ENCODE data around the gene DNAL4.

Gene DNAL4

GRCh38 chr22:38754751-38755154, 39.2 kb downstream of the DNAL4 start:
- no peak overlapping the region for H3K9ac ChIP-seq (ENCODE audit: low read length)
- H3K9me3 ChIP-seq (ENCODE audit: control insufficient read depth, low read depth, low read length), result no peaks in the 10 kb centered on the region
- H3K27ac ChIP-seq (ENCODE audit: low read length), result no peak overlapping the region

GRCh38 chr22:38753948-38754750, 39.8 kb downstream of the DNAL4 start:
- no peak overlapping the region for H3K9ac ChIP-seq (ENCODE audit: low read length)
- H3K4me1 ChIP-seq (ENCODE audit: control insufficient read depth, low read depth, low read length), result peaks cover 5% of the 10 kb centered on the region
- peaks cover 10% of the 10 kb centered on the region for H3K27me3 ChIP-seq (ENCODE audit: control insufficient read depth, insufficient read depth, low read length)

More at GRCh38 chr22:38754751-38755154, 39.2 kb downstream of the DNAL4 start:
- H3K27me3 ChIP-seq (ENCODE audit: control insufficient read depth, insufficient read depth, low read length), result peaks cover 10% of the 10 kb centered on the region
- no peaks in the 10 kb centered on the region for H3K36me3 ChIP-seq (ENCODE audit: control insufficient read depth, low read depth, low read length)
- peaks cover 5% of the 10 kb centered on the region for H3K4me1 ChIP-seq (ENCODE audit: control insufficient read depth, low read depth, low read length)
- peak overlapping the region; percentile 46 for H3K4me3 ChIP-seq (ENCODE audit: low read length)

GRCh38 chr22:38751422-38752346, 42.3 kb downstream of the DNAL4 start:
- H3K27me3 ChIP-seq (ENCODE audit: control insufficient read depth, insufficient read depth, low read length), result peaks cover 3% of the 10 kb centered on the region
- H3K9me3 ChIP-seq (ENCODE audit: control insufficient read depth, low read depth, low read length), result no peaks in the 10 kb centered on the region
- peaks cover 6% of the 10 kb centered on the region for H3K36me3 ChIP-seq (ENCODE audit: control insufficient read depth, low read depth, low read length)
- peaks cover 5% of the 10 kb centered on the region for H3K4me1 ChIP-seq (ENCODE audit: control insufficient read depth, low read depth, low read length)
- no peak overlapping the region for H3K4me3 ChIP-seq (ENCODE audit: low read length)
- H3K27ac ChIP-seq (ENCODE audit: low read length), result no peak overlapping the region
- no peak overlapping the region for H3K9ac ChIP-seq (ENCODE audit: low read length)

More at GRCh38 chr22:38753948-38754750, 39.8 kb downstream of the DNAL4 start:
- Histone ChIP-seq H3K27ac (ENCODE audit: low read length) (no peak overlapping the region), H3K4me3 (ENCODE audit: low read length) (peak overlapping the region; percentile 46), H3K36me3 (ENCODE audit: control insufficient read depth, low read depth, low read length) (peaks cover 4% of the 10 kb centered on the region), H3K9me3 (ENCODE audit: control insufficient read depth, low read depth, low read length) (no peaks in the 10 kb centered on the region)

GRCh38 chr22:38751066-38751421, 42.9 kb downstream of the DNAL4 start:
- Histone ChIP-seq H3K4me1 (ENCODE audit: control insufficient read depth, low read depth, low read length) (peaks cover 5% of the 10 kb centered on the region), H3K27me3 (ENCODE audit: control insufficient read depth, insufficient read depth, low read length) (no peaks in the 10 kb centered on the region), H3K4me3 (ENCODE audit: low read length) (no peak overlapping the region), H3K9me3 (ENCODE audit: control insufficient read depth, low read depth, low read length) (no peaks in the 10 kb centered on the region), H3K9ac (ENCODE audit: low read length) (no peak overlapping the region), H3K27ac (ENCODE audit: low read length) (no peak overlapping the region), H3K36me3 (ENCODE audit: control insufficient read depth, low read depth, low read length) (peaks cover 6% of the 10 kb centered on the region)

GRCh38 chr22:38750638-38751037, 43.3 kb downstream of the DNAL4 start:
- Histone ChIP-seq H3K27ac (ENCODE audit: low read length) (no peak overlapping the region), H3K36me3 (ENCODE audit: control insufficient read depth, low read depth, low read length) (peaks cover 6% of the 10 kb centered on the region), H3K4me1 (ENCODE audit: control insufficient read depth, low read depth, low read length) (peaks cover 5% of the 10 kb centered on the region), H3K4me3 (ENCODE audit: low read length) (no peak overlapping the region), H3K9ac (ENCODE audit: low read length) (no peak overlapping the region), H3K27me3 (ENCODE audit: control insufficient read depth, insufficient read depth, low read length) (no peaks in the 10 kb centered on the region), H3K9me3 (ENCODE audit: control insufficient read depth, low read depth, low read length) (no peaks in the 10 kb centered on the region)

- H3K36me3 ChIP-seq (ENCODE audit: control insufficient read depth, low read depth, low read length), result peaks cover 6% of the 10 kb centered on the region
- no peaks in the 10 kb centered on the region for H3K27me3 ChIP-seq (ENCODE audit: control insufficient read depth, insufficient read depth, low read length)
- H3K9me3 ChIP-seq (ENCODE audit: control insufficient read depth, low read depth, low read length), result no peaks in the 10 kb centered on the region
- H3K9ac ChIP-seq (ENCODE audit: low read length), result no peak overlapping the region
- H3K4me3 ChIP-seq (ENCODE audit: low read length), result no peak overlapping the region
- no peak overlapping the region for H3K27ac ChIP-seq (ENCODE audit: low read length)
- peaks cover 5% of the 10 kb centered on the region for H3K4me1 ChIP-seq (ENCODE audit: control insufficient read depth, low read depth, low read length)
These were observed 43.8 kb downstream of the DNAL4 start for GRCh38 chr22:38750104-38750503.

- Histone ChIP-seq H3K27ac (ENCODE audit: low read length) (no peak overlapping the region), H3K27me3 (ENCODE audit: control insufficient read depth, insufficient read depth, low read length) (no peaks in the 10 kb centered on the region), H3K4me3 (ENCODE audit: low read length) (no peak overlapping the region), H3K4me1 (ENCODE audit: control insufficient read depth, low read depth, low read length) (no peaks in the 10 kb centered on the region), H3K9me3 (ENCODE audit: control insufficient read depth, low read depth, low read length) (no peaks in the 10 kb centered on the region), H3K9ac (ENCODE audit: low read length) (no peak overlapping the region), H3K36me3 (ENCODE audit: control insufficient read depth, low read depth, low read length) (peaks cover 6% of the 10 kb centered on the region)
These were observed 45.3 kb downstream of the DNAL4 start for GRCh38 chr22:38748487-38749136.

- Histone ChIP-seq H3K27ac (ENCODE audit: low read length) (no peak overlapping the region), H3K4me3 (ENCODE audit: low read length) (no peak overlapping the region), H3K9ac (ENCODE audit: low read length) (no peak overlapping the region), H3K27me3 (ENCODE audit: control insufficient read depth, insufficient read depth, low read length) (no peaks in the 10 kb centered on the region), H3K9me3 (ENCODE audit: control insufficient read depth, low read depth, low read length) (no peaks in the 10 kb centered on the region), H3K4me1 (ENCODE audit: control insufficient read depth, low read depth, low read length) (no peaks in the 10 kb centered on the region), H3K36me3 (ENCODE audit: control insufficient read depth, low read depth, low read length) (peaks cover 9% of the 10 kb centered on the region)
These were observed 48.1 kb downstream of the DNAL4 start for GRCh38 chr22:38745676-38746460.

GRCh38 chr22:38744981-38745380, 49.0 kb downstream of the DNAL4 start:
- Histone ChIP-seq H3K27ac (ENCODE audit: low read length) (no peak overlapping the region), H3K9ac (ENCODE audit: low read length) (no peak overlapping the region), H3K27me3 (ENCODE audit: control insufficient read depth, insufficient read depth, low read length) (no peaks in the 10 kb centered on the region), H3K9me3 (ENCODE audit: control insufficient read depth, low read depth, low read length) (no peaks in the 10 kb centered on the region), H3K36me3 (ENCODE audit: control insufficient read depth, low read depth, low read length) (peaks cover 9% of the 10 kb centered on the region), H3K4me1 (ENCODE audit: control insufficient read depth, low read depth, low read length) (no peaks in the 10 kb centered on the region), H3K4me3 (ENCODE audit: low read length) (no peak overlapping the region)

GRCh38 chr22:38742176-38742942, 51.6 kb downstream of the DNAL4 start:
- no peak overlapping the region for H3K27ac ChIP-seq (ENCODE audit: low read length)
- H3K9me3 ChIP-seq (ENCODE audit: control insufficient read depth, low read depth, low read length), result no peaks in the 10 kb centered on the region
- no peak overlapping the region for H3K9ac ChIP-seq (ENCODE audit: low read length)
- no peaks in the 10 kb centered on the region for H3K4me1 ChIP-seq (ENCODE audit: control insufficient read depth, low read depth, low read length)
- H3K4me3 ChIP-seq (ENCODE audit: low read length), result no peak overlapping the region
- H3K36me3 ChIP-seq (ENCODE audit: control insufficient read depth, low read depth, low read length), result peaks cover 6% of the 10 kb centered on the region
- no peaks in the 10 kb centered on the region for H3K27me3 ChIP-seq (ENCODE audit: control insufficient read depth, insufficient read depth, low read length)

Data from iPS-18a (cell line).